Measurements from ENCODE around the gene FAM171A1. TPM values are rescaled to one million over a fixed set of nuclear protein-coding genes. Genes with fewer than 3 reads are reported as not detected.
"Not testable (repeated sequence)": the region's sequence is repeated elsewhere in the genome, so short reads cannot be mapped to it uniquely, and the experiment has no call there.

The FAM171A1 gene
- total RNA-seq, 2 experiments from 2014 or later, result 4.0 TPM

GRCh38 chr10:15202639-15203038 is 168.4 kb downstream of the FAM171A1 start:
- POLR2A ChIA-PET, result interaction anchor here (0.6 to 1.4 kb wide), 2 partner anchors 33 to 272 kb away, joined by 3 read pairs; no protein-coding TSS in a partner anchor
- CTCF ChIA-PET, result interaction anchor here (0.9 to 1.7 kb wide), 5 partner anchors 11 to 35 kb away, joined by 3 read pairs; no protein-coding TSS in a partner anchor
- H3K27ac Mint-ChIP-seq, result peak overlapping the region; percentile 66

GRCh38 chr10:15202301-15202621 is 168.8 kb downstream of the FAM171A1 start:
- not testable (repeated sequence) for H3K4me3 Mint-ChIP-seq; H3K27me3 Mint-ChIP-seq (ENCODE audit: low read depth); H3K36me3 Mint-ChIP-seq (ENCODE audit: low read depth); ATAC-seq; H3K27ac Mint-ChIP-seq; H3K9me3 Mint-ChIP-seq (ENCODE audit: insufficient read depth); DNase-seq
- ChIA-PET POLR2A (interaction anchor here (0.6 to 1.4 kb wide), 2 partner anchors 32 to 271 kb away, joined by 3 read pairs; no protein-coding TSS in a partner anchor), CTCF (interaction anchor here (0.6 to 1.6 kb wide), 5 partner anchors 13 to 97 kb away, joined by 3 to 5 read pairs (median 3); no protein-coding TSS in a partner anchor)
- H3K4me1 Mint-ChIP-seq (ENCODE audit: low read depth), result peaks cover 42% of the 10 kb centered on the region

More at GRCh38 chr10:15202639-15203038, 168.4 kb downstream of the FAM171A1 start:
- Mint-ChIP-seq H3K4me3 (no peak overlapping the region), H3K4me1 (ENCODE audit: low read depth) (peaks cover 42% of the 10 kb centered on the region), H3K9me3 (ENCODE audit: insufficient read depth) (no peaks in the 10 kb centered on the region), H3K27me3 (ENCODE audit: low read depth) (no peaks in the 10 kb centered on the region), H3K36me3 (ENCODE audit: low read depth) (peaks cover 8% of the 10 kb centered on the region)
- DNase-seq (no peak), ATAC-seq (no peak)

GRCh38 chr10:15201589-15202300 is 169.3 kb downstream of the FAM171A1 start:
- Mint-ChIP-seq H3K27ac (no peak overlapping the region), H3K36me3 (ENCODE audit: low read depth) (peaks cover 10% of the 10 kb centered on the region)
- CTCF ChIA-PET, result interaction anchor here (0.6 to 1.6 kb wide), 10 partner anchors 8 to 96 kb away, joined by 3 to 7 read pairs (median 3); partner anchors contain the start of gene NMT2

GRCh38 chr10:15200626-15201025 is 170.5 kb downstream of the FAM171A1 start:
- DNase-seq, result no peak
- ATAC-seq, result no peak
- H3K36me3 Mint-ChIP-seq (ENCODE audit: low read depth), result peaks cover 9% of the 10 kb centered on the region
- CTCF ChIA-PET, result interaction anchor here (1.2 to 1.5 kb wide), 4 partner anchors 9 to 32 kb away, joined by 3 to 7 read pairs (median 5); partner anchors contain the start of gene NMT2
- H3K27me3 Mint-ChIP-seq (ENCODE audit: low read depth), result no peaks in the 10 kb centered on the region
- no peak overlapping the region for H3K4me3 Mint-ChIP-seq
- no peak overlapping the region for H3K27ac Mint-ChIP-seq
- peaks cover 44% of the 10 kb centered on the region for H3K4me1 Mint-ChIP-seq (ENCODE audit: low read depth)
- no peaks in the 10 kb centered on the region for H3K9me3 Mint-ChIP-seq (ENCODE audit: insufficient read depth)
- POLR2A ChIA-PET, result no interaction called here

More at GRCh38 chr10:15201589-15202300, 169.3 kb downstream of the FAM171A1 start:
- Mint-ChIP-seq H3K9me3 (ENCODE audit: insufficient read depth) (no peaks in the 10 kb centered on the region), H3K4me1 (ENCODE audit: low read depth) (peaks cover 46% of the 10 kb centered on the region), H3K27me3 (ENCODE audit: low read depth) (no peaks in the 10 kb centered on the region), H3K4me3 (no peak overlapping the region)
- POLR2A ChIA-PET, result interaction anchor here (0.6 to 0.9 kb wide), 2 partner anchors 33 to 271 kb away, joined by 3 read pairs; partner anchors contain the start of gene NMT2
- no peak for ATAC-seq
- DNase-seq, result no peak

GRCh38 chr10:15197911-15198310 is 173.2 kb downstream of the FAM171A1 start:
- ATAC-seq, result no peak
- CTCF ChIA-PET, result interaction anchor here (0.7 kb wide), 1 partner anchor 10 kb away, joined by 3 read pairs; no protein-coding TSS in a partner anchor
- Mint-ChIP-seq H3K27ac (no peak overlapping the region), H3K4me3 (no peak overlapping the region), H3K36me3 (ENCODE audit: low read depth) (peaks cover 5% of the 10 kb centered on the region), H3K27me3 (ENCODE audit: low read depth) (no peaks in the 10 kb centered on the region), H3K9me3 (ENCODE audit: insufficient read depth) (no peaks in the 10 kb centered on the region), H3K4me1 (ENCODE audit: low read depth) (peaks cover 38% of the 10 kb centered on the region)
- DNase-seq, result no peak
- POLR2A ChIA-PET, result interaction anchor here (1.4 kb wide), 1 partner anchor 9 kb away, joined by 3 read pairs; no protein-coding TSS in a partner anchor

GRCh38 chr10:15197276-15197675 is 173.8 kb downstream of the FAM171A1 start:
- Mint-ChIP-seq H3K27me3 (ENCODE audit: low read depth) (no peaks in the 10 kb centered on the region), H3K4me3 (peak overlapping the region; percentile 13), H3K9me3 (ENCODE audit: insufficient read depth) (no peaks in the 10 kb centered on the region), H3K36me3 (ENCODE audit: low read depth) (peaks cover 3% of the 10 kb centered on the region), H3K27ac (peak overlapping the region; percentile 69), H3K4me1 (ENCODE audit: low read depth) (peaks cover 32% of the 10 kb centered on the region)
- ChIA-PET POLR2A (interaction anchor here (1.2 kb wide), 1 partner anchor 28 kb away, joined by 4 read pairs; no protein-coding TSS in a partner anchor), CTCF (no interaction called here)
- no peak for DNase-seq
- ATAC-seq, result no peak

GRCh38 chr10:15196021-15196834 is 174.9 kb downstream of the FAM171A1 start:
- no peak for ATAC-seq
- Mint-ChIP-seq H3K9me3 (ENCODE audit: insufficient read depth) (no peaks in the 10 kb centered on the region), H3K27me3 (ENCODE audit: low read depth) (no peaks in the 10 kb centered on the region), H3K4me3 (no peak overlapping the region), H3K27ac (peak overlapping the region; percentile 39), H3K4me1 (ENCODE audit: low read depth) (peaks cover 27% of the 10 kb centered on the region), H3K36me3 (ENCODE audit: low read depth) (peaks cover 3% of the 10 kb centered on the region)
- DNase-seq, result no peak
- ChIA-PET POLR2A (interaction anchor here (1.2 kb wide), 1 partner anchor 27 kb away, joined by 4 read pairs; no protein-coding TSS in a partner anchor), CTCF (no interaction called here)

- CTCF ChIA-PET, result interaction anchor here (1.1 to 2.0 kb wide), 4 partner anchors 9 to 20 kb away, joined by 3 to 7 read pairs (median 4); no protein-coding TSS in a partner anchor
Observed at GRCh38 chr10:15189133-15189885, 181.8 kb downstream of the FAM171A1 start.

DNA sequence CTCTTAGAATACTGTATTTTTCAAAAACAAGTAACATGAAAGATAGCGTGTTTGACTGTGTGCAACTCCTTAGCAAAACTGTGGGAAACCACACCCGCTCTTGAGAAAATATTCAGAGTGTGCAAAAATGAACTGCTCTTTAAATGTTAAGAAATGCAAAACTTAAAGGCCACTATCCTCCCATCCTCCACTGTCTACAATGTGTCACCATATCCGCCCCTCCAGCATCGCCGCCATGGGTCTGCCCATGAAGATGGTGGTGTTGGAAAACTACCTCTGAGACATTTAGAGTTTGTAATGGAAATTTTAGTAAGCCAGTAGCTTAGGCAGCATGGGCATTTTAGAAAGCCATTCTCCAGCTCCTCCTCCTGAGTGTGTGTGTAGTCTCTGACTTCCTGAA is 182.5 kb downstream of the FAM171A1 start:
- H3K36me3 Mint-ChIP-seq (ENCODE audit: low read depth), result peaks cover 8% of the 10 kb centered on the region
- H3K4me3 Mint-ChIP-seq, result no peak overlapping the region
- ATAC-seq (peak; percentile 74), DNase-seq (peak; percentile 45)
- H3K4me1 Mint-ChIP-seq (ENCODE audit: low read depth), result peaks cover 40% of the 10 kb centered on the region
- H3K9me3 Mint-ChIP-seq (ENCODE audit: insufficient read depth), result no peaks in the 10 kb centered on the region
- H3K27ac Mint-ChIP-seq, result peak overlapping the region; percentile 78
- ChIA-PET CTCF (interaction anchor here (1.1 to 1.3 kb wide), 2 partner anchors 13 to 21 kb away, joined by 3 to 5 read pairs; no protein-coding TSS in a partner anchor), POLR2A (interaction anchor here (1.1 to 1.3 kb wide), 2 partner anchors 10 to 235 kb away, joined by 3 read pairs; no protein-coding TSS in a partner anchor)
- no peaks in the 10 kb centered on the region for H3K27me3 Mint-ChIP-seq (ENCODE audit: low read depth)

More at GRCh38 chr10:15189133-15189885, 181.8 kb downstream of the FAM171A1 start:
- H3K36me3 Mint-ChIP-seq (ENCODE audit: low read depth), result peaks cover 8% of the 10 kb centered on the region
- DNase-seq (no peak), ATAC-seq (no peak)
- H3K4me1 Mint-ChIP-seq (ENCODE audit: low read depth), result peaks cover 40% of the 10 kb centered on the region
- POLR2A ChIA-PET, result interaction anchor here (1.1 to 1.3 kb wide), 3 partner anchors 9 to 351 kb away, joined by 3 read pairs; partner anchors contain the start of genes CDNF, HSPA14 and MSANTD7
- H3K9me3 Mint-ChIP-seq (ENCODE audit: insufficient read depth), result no peaks in the 10 kb centered on the region
- peak overlapping the region; percentile 78 for H3K27ac Mint-ChIP-seq
- no peaks in the 10 kb centered on the region for H3K27me3 Mint-ChIP-seq (ENCODE audit: low read depth)
- H3K4me3 Mint-ChIP-seq, result no peak overlapping the region

DNA sequence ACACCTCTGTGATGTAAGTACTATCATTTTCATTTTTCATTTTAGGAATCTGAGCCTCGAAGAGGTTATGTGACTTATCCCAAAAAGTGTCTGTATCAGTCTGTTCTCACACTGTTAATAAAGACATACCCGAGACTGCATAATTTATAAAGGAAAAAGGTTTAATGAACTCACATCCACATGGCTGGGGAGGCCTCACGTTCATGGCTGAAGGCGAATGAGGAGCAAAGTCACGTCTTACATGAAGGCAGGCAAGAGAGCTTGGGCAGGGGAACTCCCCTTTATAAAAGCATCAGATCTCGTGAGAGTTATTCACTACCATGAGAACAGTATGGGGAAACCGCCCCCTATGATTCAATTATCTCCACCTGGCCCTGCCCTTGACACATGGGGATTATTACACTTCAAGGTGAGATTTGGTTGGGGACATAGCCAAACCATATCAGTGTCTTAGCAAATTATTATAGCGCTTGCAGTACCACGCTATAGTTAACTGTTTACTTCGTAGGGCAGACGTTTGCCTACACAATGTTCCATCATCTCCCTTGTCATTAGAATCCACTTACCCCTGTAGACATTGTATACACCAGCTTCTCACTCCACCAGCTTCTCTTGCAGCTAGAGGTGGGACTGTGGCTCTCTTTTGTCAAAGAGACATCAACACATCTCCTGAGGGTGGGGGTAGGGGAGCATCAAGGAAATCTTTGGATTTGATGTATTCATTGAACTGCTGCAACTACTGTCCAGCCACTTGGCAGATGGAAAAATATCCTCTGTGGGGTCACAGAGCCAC is 187.2 kb downstream of the FAM171A1 start:
- Mint-ChIP-seq H3K27ac (no peak overlapping the region), H3K36me3 (ENCODE audit: low read depth) (peaks cover 8% of the 10 kb centered on the region), H3K27me3 (ENCODE audit: low read depth) (no peaks in the 10 kb centered on the region), H3K4me1 (ENCODE audit: low read depth) (peaks cover 30% of the 10 kb centered on the region), H3K4me3 (no peak overlapping the region), H3K9me3 (ENCODE audit: insufficient read depth) (no peaks in the 10 kb centered on the region)
- ChIA-PET CTCF (interaction anchor here (1.5 to 2.3 kb wide), 3 partner anchors 10 to 25 kb away, joined by 5 to 8 read pairs (median 5); no protein-coding TSS in a partner anchor), POLR2A (no interaction called here)
- no peak for DNase-seq
- no peak for ATAC-seq

Measured in activated CD8-positive, alpha-beta T cell treated with anti-CD3 and anti-CD28 coated beads, Interleukin-2, amount 10 ng/mL, durations not matched to agents 7 days and 5 days (primary cell).